MM.1S (cell line): Measurements from ENCODE around the gene DAB1.

Experiments
- DNase-seq: peaks from one replicate; pipeline ENCODE4 v3.0.0-alpha.2; 2015
- H2AFZ ChIP-seq: fragments of 300-600 bp; sonication (generic); 2 replicates; pipeline ENCODE4 v1.6.0; 2016; ENCODE audit warnings: antibody characterized with exemption, low read length
- H3F3A ChIP-seq: fragments of 300-600 bp; sonication (generic); 2 replicates; pipeline ENCODE4 v1.6.1; 2016; ENCODE audit warnings: mild to moderate bottlenecking, antibody characterized with exemption, low read length, moderate library complexity, mixed read lengths; ENCODE audit not compliant: insufficient read depth
- H3K27ac ChIP-seq: fragments of 300-600 bp; sonication (generic); 2 replicates; pipeline ENCODE4 v1.5.1; 2016; ENCODE audit warnings: mild to moderate bottlenecking, low read length
- H3K27me3 ChIP-seq: fragments of 300-600 bp; sonication (generic); replicated peaks from 2 replicates; pipeline ENCODE4 v1.6.0; 2016; ENCODE audit warnings: low read length; ENCODE audit not compliant: insufficient read depth
- H3K36me3 ChIP-seq: fragments of 300-600 bp; sonication (generic); replicated peaks from 2 replicates; pipeline ENCODE4 v1.6.1; 2016; ENCODE audit warnings: mild to moderate bottlenecking, low read length, mixed read lengths; ENCODE audit not compliant: insufficient read depth
- H3K4me1 ChIP-seq: fragments of 300-600 bp; sonication (generic); 2 replicates; pipeline ENCODE4 v1.6.1; 2016; ENCODE audit warnings: low read length, mixed read lengths
- H3K4me2 ChIP-seq: fragments of 300-600 bp; sonication (generic); 2 replicates; pipeline ENCODE4 v1.6.0; 2016; ENCODE audit warnings: low read depth, low read length
- H3K4me3 ChIP-seq: fragments of 300-600 bp; sonication (generic); 2 replicates; pipeline ENCODE4 v1.5.1; 2016; ENCODE audit warnings: low read length, mixed read lengths
- H3K79me2 ChIP-seq: fragments of 300-600 bp; sonication (generic); 2 replicates; pipeline ENCODE4 v1.6.1; 2016; ENCODE audit warnings: mixed run types, low read length, mixed read lengths
- H3K9ac ChIP-seq: fragments of 300-600 bp; sonication (generic); 2 replicates; pipeline ENCODE4 v1.6.1; 2016; ENCODE audit warnings: low read length, mixed read lengths
- H3K9me2 ChIP-seq: fragments of 300-600 bp; sonication (generic); replicated peaks from 2 replicates; pipeline ENCODE4 v1.6.1; 2016; ENCODE audit warnings: mild to moderate bottlenecking, low read length, mixed read lengths; ENCODE audit not compliant: insufficient read depth
- H3K9me3 ChIP-seq: fragments of 300-600 bp; sonication (generic); replicated peaks from 2 replicates; pipeline ENCODE4 v1.6.1; 2016; ENCODE audit warnings: mild to moderate bottlenecking, low read length, mixed read lengths; ENCODE audit not compliant: insufficient read depth
- H4K20me1 ChIP-seq: fragments of 300-600 bp; sonication (generic); 2 replicates; pipeline ENCODE4 v1.6.1; 2016; ENCODE audit warnings: mild to moderate bottlenecking, low read length, moderate library complexity, mixed read lengths; ENCODE audit not compliant: insufficient read depth
- CTCF ChIP-seq: fragments of 300-600 bp; sonication (generic); IDR thresholded peaks from 2 replicates; pipeline ENCODE4 v1.5.1; 2016; ENCODE audit warnings: antibody characterized with exemption, low read length, mixed read lengths
- EZH2 ChIP-seq: fragments of 300-600 bp; sonication (generic); optimal IDR thresholded peaks from 2 replicates; pipeline ENCODE3; 2017; ENCODE audit warnings: low read depth, mild to moderate bottlenecking, antibody characterized with exemption, low read length, mixed read lengths
- EZH2phosphoT487 ChIP-seq: fragments of 300-600 bp; sonication (generic); IDR thresholded peaks from 2 replicates; pipeline ENCODE4 v1.6.1; 2018; ENCODE audit warnings: antibody characterized with exemption, low read length

Gene DAB1

GRCh38 chr1:57385336-57385735 lies 38.5 kb downstream of the DAB1 start:
- H3K9me2 ChIP-seq: no peaks in the 10 kb centered on the region
- no peaks in the 10 kb centered on the region for H3K27me3 ChIP-seq
- H3K27ac ChIP-seq: no peak overlapping the region
- no peaks in the 10 kb centered on the region for H3F3A ChIP-seq
- H3K9me3 ChIP-seq: no peaks in the 10 kb centered on the region
- TF ChIP-seq EZH2phosphoT487: no peak
- TF ChIP-seq CTCF: no peak
- TF ChIP-seq EZH2: no peak
- H3K4me2 ChIP-seq: no peak overlapping the region
- H3K36me3 ChIP-seq: no peaks in the 10 kb centered on the region
- H3K4me3 ChIP-seq: no peak overlapping the region
- H3K9ac ChIP-seq: no peak overlapping the region
- H3K79me2 ChIP-seq: no peaks in the 10 kb centered on the region
- no peak overlapping the region for H2AFZ ChIP-seq
- no peaks in the 10 kb centered on the region for H4K20me1 ChIP-seq
- H3K4me1 ChIP-seq: no peaks in the 10 kb centered on the region
- DNase-seq: no peak

GRCh38 chr1:57384901-57385300 lies 39.0 kb downstream of the DAB1 start:
- no peak overlapping the region for H3K4me3 ChIP-seq
- no peaks in the 10 kb centered on the region for H4K20me1 ChIP-seq
- no peaks in the 10 kb centered on the region for H3K9me3 ChIP-seq
- H3K4me1 ChIP-seq: no peaks in the 10 kb centered on the region
- DNase-seq: no peak
- H3K4me2 ChIP-seq: no peak overlapping the region
- TF ChIP-seq EZH2 (no peak), CTCF (no peak)
- no peaks in the 10 kb centered on the region for H3K9me2 ChIP-seq
- no peak overlapping the region for H3K9ac ChIP-seq
- H2AFZ ChIP-seq: no peak overlapping the region
- no peaks in the 10 kb centered on the region for H3K27me3 ChIP-seq
- H3F3A ChIP-seq: no peaks in the 10 kb centered on the region
- no peaks in the 10 kb centered on the region for H3K36me3 ChIP-seq
- no peaks in the 10 kb centered on the region for H3K79me2 ChIP-seq
- H3K27ac ChIP-seq: no peak overlapping the region

GRCh38 chr1:57384284-57384683 lies 39.6 kb downstream of the DAB1 start:
- no peak overlapping the region for H3K27ac ChIP-seq
- H3K4me2 ChIP-seq: no peak overlapping the region
- no peaks in the 10 kb centered on the region for H3K9me3 ChIP-seq
- no peak overlapping the region for H3K9ac ChIP-seq
- TF ChIP-seq EZH2phosphoT487 (no peak), CTCF (no peak), EZH2 (no peak)
- no peaks in the 10 kb centered on the region for H3K4me1 ChIP-seq
- H3K79me2 ChIP-seq: no peaks in the 10 kb centered on the region
- no peaks in the 10 kb centered on the region for H3K27me3 ChIP-seq
- no peak overlapping the region for H3K4me3 ChIP-seq
- no peaks in the 10 kb centered on the region for H3K9me2 ChIP-seq
- no peak overlapping the region for H2AFZ ChIP-seq
- DNase-seq: no peak
- H3K36me3 ChIP-seq: no peaks in the 10 kb centered on the region
- no peaks in the 10 kb centered on the region for H4K20me1 ChIP-seq
- no peaks in the 10 kb centered on the region for H3F3A ChIP-seq

GRCh38 chr1:57381871-57382270 lies 42.0 kb downstream of the DAB1 start:
- no peak overlapping the region for H3K9ac ChIP-seq
- H3K4me1 ChIP-seq: no peaks in the 10 kb centered on the region
- TF ChIP-seq EZH2 (no peak), CTCF (no peak), EZH2phosphoT487 (no peak)
- H4K20me1 ChIP-seq: no peaks in the 10 kb centered on the region
- H3K79me2 ChIP-seq: no peaks in the 10 kb centered on the region
- no peaks in the 10 kb centered on the region for H3K9me2 ChIP-seq
- no peak overlapping the region for H3K27ac ChIP-seq
- H3K9me3 ChIP-seq: no peaks in the 10 kb centered on the region
- no peak for DNase-seq
- H3F3A ChIP-seq: no peaks in the 10 kb centered on the region
- no peak overlapping the region for H3K4me2 ChIP-seq
- H3K27me3 ChIP-seq: no peaks in the 10 kb centered on the region
- no peaks in the 10 kb centered on the region for H3K36me3 ChIP-seq
- no peak overlapping the region for H3K4me3 ChIP-seq
- H2AFZ ChIP-seq: no peak overlapping the region
